Measurements from ENCODE around the gene CRP.
"Not testable (repeated sequence)": the region's sequence is repeated elsewhere in the genome, so short reads cannot be mapped to it uniquely, and the experiment has no call there.

Gene CRP

GRCh38 chr1:159714529-159714928, at the start of gene CRP:
CRP (minus strand) TSS chr1:159714589; CDS start chr1:159714485, 104 bp downstream.
- no peak for DNase-seq (ENCODE audit: low read depth)

- DNase-seq (ENCODE audit: low read depth): no peak
These were observed 49.3 kb upstream of the CRP start for GRCh38 chr1:159763686-159764085.

- no peak for DNase-seq (ENCODE audit: low read depth)
These were observed 42.0 kb upstream of the CRP start for GRCh38 chr1:159756397-159756796.

- no peak for DNase-seq (ENCODE audit: low read depth)
These were observed 41.1 kb upstream of the CRP start for GRCh38 chr1:159755451-159756007.

GRCh38 chr1:159753386-159753785, 39.0 kb upstream of the CRP start:
- DNase-seq (ENCODE audit: low read depth): no peak

GRCh38 chr1:159752135-159752580, 37.8 kb upstream of the CRP start:
- DNase-seq (ENCODE audit: low read depth): no peak

- no peak for DNase-seq (ENCODE audit: low read depth)
These were observed 36.6 kb upstream of the CRP start for GRCh38 chr1:159751031-159751430.

- no peak for DNase-seq (ENCODE audit: low read depth)
These were observed 36.2 kb upstream of the CRP start for GRCh38 chr1:159750621-159751020.

GRCh38 chr1:159749630-159750029, 35.2 kb upstream of the CRP start:
- no peak for DNase-seq (ENCODE audit: low read depth)

GRCh38 chr1:159748370-159748769, 34.0 kb upstream of the CRP start:
- no peak for DNase-seq (ENCODE audit: low read depth)

GRCh38 chr1:159746666-159747065, 32.3 kb upstream of the CRP start:
- no peak for DNase-seq (ENCODE audit: low read depth)

- DNase-seq (ENCODE audit: low read depth): no peak
These were observed 29.4 kb upstream of the CRP start for GRCh38 chr1:159743651-159744410.

- DNase-seq (ENCODE audit: low read depth): no peak
These were observed 23.0 kb upstream of the CRP start for GRCh38 chr1:159737238-159737916.

GRCh38 chr1:159723188-159723587, 8.8 kb upstream of the CRP start:
- not testable (repeated sequence) for DNase-seq (ENCODE audit: low read depth)

GRCh38 chr1:159719990-159720389, 5.6 kb upstream of the CRP start:
- DNase-seq (ENCODE audit: low read depth): no peak

- no peak for DNase-seq (ENCODE audit: low read depth)
These were observed 1.5 kb upstream of the CRP start for GRCh38 chr1:159715855-159716254.

- no peak for DNase-seq (ENCODE audit: low read depth)
These were observed 2.3 kb downstream of the CRP start for GRCh38 chr1:159712080-159712479.

GRCh38 chr1:159707472-159708260, 6.7 kb downstream of the CRP start:
- DNase-seq (ENCODE audit: low read depth): no peak

- no peak for DNase-seq (ENCODE audit: low read depth)
These were observed 8.5 kb downstream of the CRP start for GRCh38 chr1:159705904-159706256.

- DNase-seq (ENCODE audit: low read depth): no peak
These were observed 9.0 kb downstream of the CRP start for GRCh38 chr1:159705251-159705903.

- no peak for DNase-seq (ENCODE audit: low read depth)
These were observed 9.9 kb downstream of the CRP start for GRCh38 chr1:159704481-159704880.

GRCh38 chr1:159700312-159700711, 14.1 kb downstream of the CRP start:
- DNase-seq (ENCODE audit: low read depth): no peak

Measured in stimulated activated CD8-positive, alpha-beta memory T cell treated with anti-CD3 and anti-CD28 coated beads, Interleukin-4, amount 100 ng/mL, for 24 hours (primary cell).